GM23338 (cell line): ENCODE measurements around the gene IRF3. TPM values are rescaled to one million over a fixed set of nuclear protein-coding genes. Genes with fewer than 3 reads are reported as not detected.

ENCODE experiments used
- CTCF ChIP-seq, 2 experiments: fragments of 200-600 bp in 1 of 2; sonication (generic) in 1 of 2; conservative IDR thresholded peaks; 2 replicates each; pipeline versions ENCODE4 v1.5.1 to v1.6.1; 2016 to 2017; ENCODE audit warnings: antibody characterized with exemption in 2 of 2, low read depth in 2 of 2, mild to moderate bottlenecking in 2 of 2, moderate library complexity in 1 of 2
- EZH2 ChIP-seq: fragments of 200-600 bp; sonication (generic); IDR thresholded peaks from one replicate; pipeline ENCODE4 v1.8.0; 2017; ENCODE audit warnings: antibody characterized with exemption, mild to moderate bottlenecking, low read depth; ENCODE audit not compliant: unreplicated experiment
- EZH2phosphoT487 ChIP-seq: fragments of 200-600 bp; sonication (generic); IDR thresholded peaks from one replicate; pipeline ENCODE4 v1.8.1; 2018; ENCODE audit warnings: antibody characterized with exemption; ENCODE audit not compliant: unreplicated experiment
- NANOG ChIP-seq: IDR thresholded peaks from 2 replicates; pipeline ENCODE4 v1.6.1; 2016; ENCODE audit warnings: antibody characterized with exemption, borderline replicate concordance
- ZNF331 ChIP-seq: fragments of 250-450 bp; sonication (Bioruptor Pico); IDR thresholded peaks from 2 replicates; pipeline ENCODE4 v1.5.0; 2020; ENCODE audit warnings: low read depth, mild to moderate bottlenecking, moderate library complexity
- ZNF462 ChIP-seq: fragments of 250-450 bp; sonication (Bioruptor Pico); IDR thresholded peaks from 2 replicates; pipeline ENCODE4 v1.5.0; 2020; ENCODE audit warnings: mild to moderate bottlenecking, moderate library complexity
- polyA plus RNA-seq: library from polyadenylated mRNA; unstranded; fragments of >200 nt; fragmentation: Nextera tagmentation; extraction: Ambion mirVana; gene quantifications from 2 replicates; pipeline ENCODE4 v1.2.1, GENCODE V29; 2016
- total RNA-seq: library from RNA; depleted of rRNA; stranded (reverse); fragments of >200 nt; shearing (Covaris generic); gene quantifications from 2 replicates; pipeline ENCODE4 v1.2.3, GENCODE V29; 2014

Gene IRF3
- total and polyA plus RNA-seq, 2 experiments from 2014 or later, result 57.4 to 164 TPM

GRCh38 chr19:49677901-49678674 lies 12.4 kb upstream of the IRF3 start (continued):
- TF ChIP-seq ZNF462 (CRISPR knock-in tag), result no peak
- TF ChIP-seq NANOG, result no peak
- no peak for TF ChIP-seq EZH2phosphoT487
- no peak for TF ChIP-seq ZNF331 (CRISPR knock-in tag)
- TF ChIP-seq CTCF (conservative IDR thresholded peaks at IDR 0.05; ENCODE audit: low read depth in 2 of 2), result peak; percentile 80 to 85
- no peak for TF ChIP-seq EZH2
